Measurements from ENCODE around the gene F11.

GRCh38 chr4:186227744-186228513, 38.1 kb upstream of the F11 start:
- TF ChIP-seq POLR2AphosphoS5 (IDR thresholded peaks at IDR 0.05; ENCODE audit: low read depth, low read length) (no peak), POLR2A (IDR thresholded peaks at IDR 0.05; ENCODE audit: insufficient read depth in 1 of 2, low read depth in 2 of 2, low read length in 2 of 2) (no peak), ATF2 (CRISPR knock-in tag; IDR thresholded peaks at IDR 0.05) (no peak), ZNF205 (CRISPR knock-in tag; IDR thresholded peaks at IDR 0.05) (no peak), ZNF460 (CRISPR knock-in tag; IDR thresholded peaks at IDR 0.05; ENCODE audit: borderline replicate concordance) (no peak), CTCF (CRISPR knock-in tag; IDR thresholded peaks at IDR 0.05) (no peak), GABPB1 (CRISPR knock-in tag; IDR thresholded peaks at IDR 0.05) (no peak), ZNF619 (CRISPR knock-in tag; IDR thresholded peaks at IDR 0.05) (no peak)

Measured in HepG2 (cell line).